ENCODE results near the gene TAX1BP1. TPM values are rescaled to one million over a fixed set of nuclear protein-coding genes. Genes with fewer than 3 reads are reported as not detected.

Gene TAX1BP1
- total and polyA plus RNA-seq, 2 experiments from 2014 or later: 56.5 to 87.9 TPM

DNA sequence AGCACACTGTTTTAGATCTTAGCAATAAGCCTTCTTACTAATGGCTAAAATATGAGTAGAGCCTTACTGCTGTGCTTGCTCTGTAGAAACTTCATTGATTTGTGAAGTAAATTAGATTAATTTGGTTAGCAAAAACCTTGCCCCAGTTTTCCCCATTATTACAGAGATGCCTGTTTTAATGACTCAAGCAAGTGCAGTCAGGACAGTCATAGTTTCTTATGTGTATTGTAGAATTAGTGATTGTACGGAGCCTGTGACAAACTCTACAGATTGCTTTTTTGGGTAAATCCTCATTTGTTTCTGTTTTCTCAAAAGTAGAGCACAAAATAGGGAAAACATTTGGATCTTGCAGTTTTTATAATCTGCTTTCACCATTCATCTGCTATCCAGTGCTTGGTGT is 7.0 kb downstream of the TAX1BP1 start:
- ATAC-seq: no peak
- Mint-ChIP-seq H3K36me3 (ENCODE audit: low read depth) (peaks cover 3% of the 10 kb centered on the region; the same call in 1 of the 3 replicates), H3K4me1 (peaks cover 19% of the 10 kb centered on the region), H3K27ac (no peak overlapping the region), H3K9me3 (no peaks in the 10 kb centered on the region), H3K27me3 (ENCODE audit: insufficient read depth, low read depth, poor library complexity) (peaks cover 2% of the 10 kb centered on the region), H3K4me3 (no peak overlapping the region)
- Histone ChIP-seq H4K20me1 (replicated peaks; ENCODE audit: insufficient read depth) (0 out of 2 replicates have a peak, but pooled peaks cover 2% of the 10 kb centered on the region), H3K27me3 (ENCODE audit: insufficient read depth) (no peaks in the 10 kb centered on the region), H3K4me1 (ENCODE audit: insufficient read depth) (peaks cover 6% of the 10 kb centered on the region; the same call in 1 of the 2 replicates), H3K27ac (ENCODE audit: low read depth) (no peak overlapping the region), H3F3A (replicated peaks; ENCODE audit: low read depth) (no peaks in the 10 kb centered on the region), H3K4me2 (no peak overlapping the region), H3K36me3 (ENCODE audit: insufficient read depth) (peaks cover 12% of the 10 kb centered on the region; the same call in 1 of the 2 replicates), H3K79me2 (replicated peaks; ENCODE audit: insufficient read depth) (peaks cover 60% of the 10 kb centered on the region), H3K4me3 (no peak overlapping the region), H2AFZ (no peak overlapping the region), H3K9me2 (ENCODE audit: insufficient read depth) (no peaks in the 10 kb centered on the region)
- no peak for DNase-seq (ENCODE audit: low spot score)
- TF ChIP-seq ZNF114 (CRISPR knock-in tag; IDR thresholded peaks at IDR 0.05) (no peak), POLR2AphosphoS5 (IDR thresholded peaks at IDR 0.05; ENCODE audit: low read depth) (no peak), CREB1 (CRISPR knock-in tag; IDR thresholded peaks at IDR 0.05; ENCODE audit: low read depth) (no peak), EZH2phosphoT487 (IDR thresholded peaks at IDR 0.05; ENCODE audit: unreplicated experiment) (no peak), NANOG (IDR thresholded peaks at IDR 0.05; ENCODE audit: borderline replicate concordance) (no peak), STAT1 (IDR thresholded peaks at IDR 0.05; ENCODE audit: unreplicated experiment) (no peak)
- TF ChIP-seq, protein P1, sequence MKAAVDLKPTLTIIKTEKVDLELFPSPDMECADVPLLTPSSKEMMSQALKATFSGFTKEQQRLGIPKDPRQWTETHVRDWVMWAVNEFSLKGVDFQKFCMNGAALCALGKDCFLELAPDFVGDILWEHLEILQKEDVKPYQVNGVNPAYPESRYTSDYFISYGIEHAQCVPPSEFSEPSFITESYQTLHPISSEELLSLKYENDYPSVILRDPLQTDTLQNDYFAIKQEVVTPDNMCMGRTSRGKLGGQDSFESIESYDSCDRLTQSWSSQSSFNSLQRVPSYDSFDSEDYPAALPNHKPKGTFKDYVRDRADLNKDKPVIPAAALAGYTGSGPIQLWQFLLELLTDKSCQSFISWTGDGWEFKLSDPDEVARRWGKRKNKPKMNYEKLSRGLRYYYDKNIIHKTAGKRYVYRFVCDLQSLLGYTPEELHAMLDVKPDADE (IDR thresholded peaks at IDR 0.05): no peak
- TF ChIP-seq, protein P2, sequence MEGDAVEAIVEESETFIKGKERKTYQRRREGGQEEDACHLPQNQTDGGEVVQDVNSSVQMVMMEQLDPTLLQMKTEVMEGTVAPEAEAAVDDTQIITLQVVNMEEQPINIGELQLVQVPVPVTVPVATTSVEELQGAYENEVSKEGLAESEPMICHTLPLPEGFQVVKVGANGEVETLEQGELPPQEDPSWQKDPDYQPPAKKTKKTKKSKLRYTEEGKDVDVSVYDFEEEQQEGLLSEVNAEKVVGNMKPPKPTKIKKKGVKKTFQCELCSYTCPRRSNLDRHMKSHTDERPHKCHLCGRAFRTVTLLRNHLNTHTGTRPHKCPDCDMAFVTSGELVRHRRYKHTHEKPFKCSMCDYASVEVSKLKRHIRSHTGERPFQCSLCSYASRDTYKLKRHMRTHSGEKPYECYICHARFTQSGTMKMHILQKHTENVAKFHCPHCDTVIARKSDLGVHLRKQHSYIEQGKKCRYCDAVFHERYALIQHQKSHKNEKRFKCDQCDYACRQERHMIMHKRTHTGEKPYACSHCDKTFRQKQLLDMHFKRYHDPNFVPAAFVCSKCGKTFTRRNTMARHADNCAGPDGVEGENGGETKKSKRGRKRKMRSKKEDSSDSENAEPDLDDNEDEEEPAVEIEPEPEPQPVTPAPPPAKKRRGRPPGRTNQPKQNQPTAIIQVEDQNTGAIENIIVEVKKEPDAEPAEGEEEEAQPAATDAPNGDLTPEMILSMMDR (conservative IDR thresholded peaks at IDR 0.05; ENCODE audit: low read depth in 2 of 2): no peak
- TF ChIP-seq, protein P3, sequence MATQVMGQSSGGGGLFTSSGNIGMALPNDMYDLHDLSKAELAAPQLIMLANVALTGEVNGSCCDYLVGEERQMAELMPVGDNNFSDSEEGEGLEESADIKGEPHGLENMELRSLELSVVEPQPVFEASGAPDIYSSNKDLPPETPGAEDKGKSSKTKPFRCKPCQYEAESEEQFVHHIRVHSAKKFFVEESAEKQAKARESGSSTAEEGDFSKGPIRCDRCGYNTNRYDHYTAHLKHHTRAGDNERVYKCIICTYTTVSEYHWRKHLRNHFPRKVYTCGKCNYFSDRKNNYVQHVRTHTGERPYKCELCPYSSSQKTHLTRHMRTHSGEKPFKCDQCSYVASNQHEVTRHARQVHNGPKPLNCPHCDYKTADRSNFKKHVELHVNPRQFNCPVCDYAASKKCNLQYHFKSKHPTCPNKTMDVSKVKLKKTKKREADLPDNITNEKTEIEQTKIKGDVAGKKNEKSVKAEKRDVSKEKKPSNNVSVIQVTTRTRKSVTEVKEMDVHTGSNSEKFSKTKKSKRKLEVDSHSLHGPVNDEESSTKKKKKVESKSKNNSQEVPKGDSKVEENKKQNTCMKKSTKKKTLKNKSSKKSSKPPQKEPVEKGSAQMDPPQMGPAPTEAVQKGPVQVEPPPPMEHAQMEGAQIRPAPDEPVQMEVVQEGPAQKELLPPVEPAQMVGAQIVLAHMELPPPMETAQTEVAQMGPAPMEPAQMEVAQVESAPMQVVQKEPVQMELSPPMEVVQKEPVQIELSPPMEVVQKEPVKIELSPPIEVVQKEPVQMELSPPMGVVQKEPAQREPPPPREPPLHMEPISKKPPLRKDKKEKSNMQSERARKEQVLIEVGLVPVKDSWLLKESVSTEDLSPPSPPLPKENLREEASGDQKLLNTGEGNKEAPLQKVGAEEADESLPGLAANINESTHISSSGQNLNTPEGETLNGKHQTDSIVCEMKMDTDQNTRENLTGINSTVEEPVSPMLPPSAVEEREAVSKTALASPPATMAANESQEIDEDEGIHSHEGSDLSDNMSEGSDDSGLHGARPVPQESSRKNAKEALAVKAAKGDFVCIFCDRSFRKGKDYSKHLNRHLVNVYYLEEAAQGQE (IDR thresholded peaks at IDR 0.05; ENCODE audit: unreplicated experiment): no peak
